Activated CD4-positive, alpha-beta T cell treated with anti-CD3 and anti-CD28 coated beads, Interleukin-2, Interleukin-4, amounts not matched to agents 100 ng/mL and 50 ng/mL, durations not matched to agents 16 hours and 8 hours (primary cell): Measurements from ENCODE around the gene RPRD1B.

ENCODE experiments used
- DNase-seq: peaks from one replicate; pipeline ENCODE4 v3.0.0-alpha.2; 2020; ENCODE audit warnings: low spot score

Gene RPRD1B

GRCh38 chr20:38033330-38034107 is at the start of gene RPRD1B, which contains the start of gene TTI1:
Gene RPRD1B (plus strand): TSS chr20:38033746. CDS start chr20:38033948, 202 bp downstream.
Gene TTI1 (minus strand): TSS chr20:38033456. CDS start chr20:38013816, 19,640 bp downstream.
- DNase-seq, result peak; percentile 92

GRCh38 chr20:37984018-37984785 is 49.3 kb upstream of the RPRD1B start:
- no peak for DNase-seq

- DNase-seq, result no peak
These were observed 47.3 kb upstream of the RPRD1B start for GRCh38 chr20:37986044-37986858.

DNA sequence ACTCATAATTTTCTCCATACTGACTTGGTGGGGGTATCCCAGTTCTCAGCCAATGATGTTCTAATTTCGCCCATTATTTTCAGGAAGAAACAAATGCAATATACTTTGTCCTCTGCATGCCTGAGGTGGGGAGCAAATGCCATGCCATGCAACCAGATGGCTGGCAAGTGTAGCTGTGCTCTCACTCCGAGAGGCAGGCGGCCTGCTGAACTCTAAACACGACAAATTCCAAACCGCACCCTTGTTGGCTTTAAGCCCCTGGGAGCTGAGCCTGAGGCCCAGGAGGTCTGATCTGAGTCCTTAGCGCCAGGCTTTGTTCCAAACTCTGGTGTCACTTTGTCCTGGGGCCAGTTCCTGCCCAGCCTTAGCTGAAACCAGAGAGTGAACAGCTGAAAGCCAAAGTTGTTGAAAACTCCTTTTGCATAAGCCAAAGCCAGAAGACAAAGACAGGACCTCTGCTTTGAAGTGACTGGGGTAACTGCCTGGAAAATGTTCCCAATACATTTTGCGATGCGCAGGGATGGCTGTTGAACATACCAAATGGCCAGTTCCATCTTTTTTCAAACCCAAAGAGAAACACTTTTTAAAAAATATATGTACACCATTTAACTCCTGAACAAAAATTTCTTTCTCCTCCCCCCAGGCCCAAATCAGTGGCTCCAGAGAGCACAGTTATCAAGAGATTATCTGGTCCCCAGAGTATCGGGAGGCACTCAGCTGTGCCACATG is 46.5 kb upstream of the RPRD1B start:
- DNase-seq, result no peak

DNA sequence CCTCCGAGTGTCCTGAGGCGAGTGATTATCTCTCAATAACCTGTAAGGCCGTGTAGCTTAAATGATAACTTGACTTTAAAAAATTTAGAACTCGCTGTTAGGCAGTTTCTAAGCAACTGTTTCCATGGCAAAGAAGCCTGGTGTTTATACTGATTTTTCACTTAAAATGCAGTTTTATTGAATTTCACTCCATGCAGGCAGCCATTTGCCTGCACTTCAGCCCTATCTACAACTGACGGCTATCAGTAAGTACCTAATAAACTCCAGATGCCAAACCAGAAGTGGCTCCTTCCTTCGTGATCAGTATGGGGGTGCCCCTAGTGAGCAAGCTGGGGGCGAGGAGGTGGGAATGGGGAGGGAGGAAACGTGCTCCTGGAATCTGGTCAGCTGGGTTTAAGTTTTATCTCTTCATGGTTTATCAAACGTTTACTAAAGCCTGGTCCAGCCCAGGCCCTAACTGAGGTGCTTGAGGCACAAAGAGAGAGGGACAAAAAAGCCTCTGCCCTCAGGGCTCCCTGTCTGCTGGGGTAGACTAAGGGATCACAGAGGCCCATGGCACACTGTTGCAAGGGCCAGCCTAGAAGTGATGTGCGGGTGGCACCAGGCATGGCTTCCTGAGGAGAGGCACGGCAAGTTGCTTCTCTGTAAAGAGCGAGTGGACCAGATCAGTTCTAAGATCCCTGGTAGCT is 45.8 kb upstream of the RPRD1B start:
- DNase-seq, result no peak

GRCh38 chr20:37988306-37988954 is 45.1 kb upstream of the RPRD1B start:
- DNase-seq, result no peak

DNA sequence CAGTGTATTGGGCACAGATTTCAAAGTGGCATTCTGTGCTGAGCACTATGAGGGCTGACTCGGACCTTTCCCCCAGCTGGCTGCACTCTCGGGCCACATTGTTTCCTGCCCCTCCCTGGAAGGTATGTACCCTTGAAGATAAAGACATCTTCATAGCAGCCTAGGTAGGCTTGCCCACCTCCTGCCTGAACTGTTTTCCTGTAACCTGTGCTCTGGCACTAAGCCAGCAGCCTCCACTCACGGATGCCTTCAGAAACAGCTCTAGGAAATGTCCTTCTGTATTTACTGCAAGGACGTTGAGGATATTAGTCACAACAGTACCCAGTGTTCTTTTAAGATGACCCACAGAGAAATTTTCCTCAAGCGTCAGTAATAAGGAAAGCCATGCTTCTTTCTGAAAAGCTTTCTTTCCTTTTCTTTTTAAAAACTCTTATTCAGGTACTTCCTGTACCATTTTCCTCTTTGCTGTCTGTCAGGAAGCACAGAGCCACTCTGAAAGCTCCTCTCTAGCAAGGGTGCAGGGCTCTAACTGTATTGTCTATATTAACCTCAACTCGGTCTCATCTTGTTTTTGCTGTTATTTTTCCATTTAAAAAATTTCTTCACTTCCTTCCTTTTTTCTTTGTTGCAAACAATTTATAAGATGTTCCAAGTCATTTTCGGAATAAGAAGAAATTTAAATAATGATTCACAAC is 43.8 kb upstream of the RPRD1B start:
- peak; percentile 27 for DNase-seq

DNA sequence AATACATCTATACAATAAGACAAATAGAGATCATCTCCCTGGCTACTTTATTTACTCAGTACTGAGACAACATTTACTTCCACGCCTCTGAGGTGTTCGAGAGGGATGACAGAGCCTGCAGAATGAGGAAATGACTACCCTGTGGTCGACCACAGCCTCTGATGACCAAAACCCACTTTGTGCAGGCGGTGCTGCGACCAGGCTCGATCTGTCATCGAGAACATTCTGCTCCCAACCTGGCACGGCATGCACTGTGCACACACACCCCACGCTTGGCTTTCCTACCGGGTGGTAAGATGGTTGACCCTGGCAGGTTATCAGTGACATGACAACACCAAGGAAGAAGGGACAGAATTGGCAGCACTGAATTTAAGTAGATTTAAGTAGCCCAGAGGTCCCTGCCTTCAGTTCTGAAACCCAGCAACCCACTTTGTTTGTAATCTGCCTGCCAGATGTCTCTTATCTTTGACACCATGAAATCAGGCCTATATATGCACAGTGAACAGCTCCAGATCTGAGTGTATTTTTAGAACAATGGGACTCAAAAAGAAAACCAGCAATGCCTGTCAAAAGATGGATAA is 42.9 kb upstream of the RPRD1B start:
- DNase-seq, result peak; percentile 90

GRCh38 chr20:37991157-37991866 is 42.2 kb upstream of the RPRD1B start:
- peak; percentile 41 for DNase-seq

GRCh38 chr20:37991908-37992307 is 41.6 kb upstream of the RPRD1B start:
- DNase-seq, result no peak

DNA sequence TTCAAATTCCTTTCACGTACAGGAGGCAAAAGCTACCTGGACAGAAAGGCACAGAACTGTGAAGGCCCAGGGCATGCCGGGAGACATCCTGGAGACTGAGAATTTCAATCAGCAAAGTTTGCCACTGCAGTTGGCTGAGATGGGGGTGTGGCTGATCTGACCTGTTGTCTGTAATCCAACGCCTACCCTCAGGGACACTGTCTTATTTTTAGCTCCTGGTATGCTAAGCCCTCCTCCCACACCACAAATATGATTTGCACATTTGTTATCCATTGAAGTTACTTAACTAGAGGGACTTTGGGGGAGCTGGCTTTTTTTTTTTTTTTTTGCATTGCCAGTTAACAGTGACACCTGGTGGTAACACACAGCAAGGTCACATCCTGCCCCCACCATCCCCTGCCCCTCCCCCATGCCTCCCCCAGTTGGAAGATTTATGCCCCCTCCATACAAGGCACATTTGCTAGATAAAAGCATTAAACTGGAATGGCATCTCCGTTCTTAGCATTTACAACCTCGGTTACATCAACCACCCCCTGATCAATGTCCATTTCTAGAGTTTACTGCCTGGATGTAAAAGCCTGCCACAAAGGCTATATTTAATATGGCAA is 40.6 kb upstream of the RPRD1B start:
- DNase-seq, result peak; percentile 22

DNA sequence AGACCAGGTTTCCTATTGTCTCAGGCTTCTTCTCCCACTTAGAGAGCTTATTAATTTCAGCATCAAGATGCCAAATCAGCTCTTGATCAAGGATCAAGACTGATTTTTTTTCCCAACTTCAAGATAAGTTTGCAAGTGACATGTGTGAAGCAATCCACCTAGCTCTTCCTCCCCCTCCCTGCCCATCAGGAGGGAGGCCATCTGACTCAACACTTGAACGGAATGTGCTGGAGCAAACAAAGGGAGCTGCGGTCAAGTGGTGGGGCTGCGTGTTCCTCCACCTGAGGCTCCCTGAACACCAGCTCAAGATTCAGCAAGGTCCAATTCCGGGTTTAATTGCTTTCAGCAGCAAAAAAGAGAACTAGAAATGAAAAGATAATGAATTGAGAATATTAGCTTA is 39.0 kb upstream of the RPRD1B start:
- no peak for DNase-seq

GRCh38 chr20:37995856-37996605 is 37.5 kb upstream of the RPRD1B start:
- DNase-seq, result no peak

DNA sequence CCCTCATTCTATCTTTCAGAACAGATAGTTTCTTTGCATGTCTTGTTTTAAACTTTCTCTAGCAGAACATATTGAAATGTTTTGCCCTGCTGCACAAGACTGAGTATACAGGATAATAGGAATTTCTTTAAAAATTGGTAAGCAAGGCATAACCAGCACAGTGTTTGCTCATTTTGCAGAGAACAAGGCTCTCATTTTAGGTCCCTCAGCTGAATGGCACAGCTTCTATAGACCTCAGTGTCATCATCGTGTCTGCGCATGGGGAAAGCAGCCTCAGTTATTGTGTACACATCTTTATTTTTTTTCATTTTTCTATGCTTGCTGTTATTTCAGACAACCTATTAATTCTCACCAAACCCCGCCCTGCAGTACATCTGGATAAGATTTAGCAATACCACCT is 36.0 kb upstream of the RPRD1B start:
- DNase-seq, result no peak

DNA sequence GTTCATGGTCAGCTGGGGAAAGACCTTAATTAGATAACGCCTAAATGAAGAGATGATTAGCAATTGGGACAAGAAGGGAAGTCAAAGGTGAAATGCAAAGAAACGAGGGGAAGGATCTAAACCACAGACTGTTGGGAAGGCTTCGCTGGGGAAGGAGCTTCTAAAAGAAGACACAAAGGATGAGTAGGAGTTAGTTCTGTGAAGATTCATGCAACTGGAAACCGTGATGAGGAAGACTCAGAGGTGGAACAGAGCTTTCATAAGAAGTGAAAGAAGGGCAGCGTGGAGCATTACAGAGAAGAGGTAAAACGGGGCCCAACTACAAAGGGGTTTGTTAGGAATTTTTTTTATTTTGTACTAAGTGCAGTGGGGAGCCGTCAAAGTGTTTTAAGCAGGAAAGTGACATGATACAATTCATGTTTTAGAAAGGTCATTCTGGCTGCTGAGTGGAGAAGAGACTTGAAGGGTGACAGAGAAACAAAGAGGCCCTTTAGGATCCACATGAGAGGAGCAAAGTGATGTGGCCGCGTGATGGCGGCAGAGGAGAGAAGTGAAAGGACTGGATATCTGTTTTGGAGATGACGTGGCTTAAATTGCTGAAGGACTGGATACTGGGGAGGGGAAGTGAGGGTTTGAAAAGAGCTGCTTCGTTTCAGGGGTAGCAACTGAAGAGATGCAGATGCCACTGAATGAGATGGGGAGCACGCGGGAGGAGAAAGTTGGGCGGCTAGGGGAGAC is 33.9 kb upstream of the RPRD1B start:
- DNase-seq, result no peak

GRCh38 chr20:38000293-38000692 is 33.3 kb upstream of the RPRD1B start:
- DNase-seq, result no peak
